Stimulated activated CD4-positive, alpha-beta T cell treated with anti-CD3 and anti-CD28 coated beads, Interleukin-4, amount 100 ng/mL, for 48 hours (primary cell): ENCODE measurements around the gene SPATA13.
"Not testable (repeated sequence)": the region's sequence is repeated elsewhere in the genome, so short reads cannot be mapped to it uniquely, and the experiment has no call there.

Experiments used
- DNase-seq, 2 donors: peaks; one replicate each; pipeline ENCODE4 v3.0.0-alpha.2; 2020; ENCODE audit warnings: low read depth in 2 of 2

The SPATA13 gene

GRCh38 chr13:24194447-24194846 is 33.9 kb downstream of the SPATA13 start:
- DNase-seq, result no peak

- no peak for DNase-seq
Observed at GRCh38 chr13:24195626-24196025, 35.1 kb downstream of the SPATA13 start.

GRCh38 chr13:24196593-24197197 is 36.2 kb downstream of the SPATA13 start:
- no peak for DNase-seq

GRCh38 chr13:24199016-24199415 is 38.5 kb downstream of the SPATA13 start:
- DNase-seq, result no peak

- DNase-seq, result no peak
Observed at GRCh38 chr13:24202215-24202614, 41.7 kb downstream of the SPATA13 start.

GRCh38 chr13:24203273-24203672 is 42.8 kb downstream of the SPATA13 start:
- no peak for DNase-seq

- no peak for DNase-seq
Observed at GRCh38 chr13:24203811-24204210, 43.3 kb downstream of the SPATA13 start.

- DNase-seq, result not testable (repeated sequence)
Observed at GRCh38 chr13:24205076-24205475, 44.6 kb downstream of the SPATA13 start.

GRCh38 chr13:24207841-24208667 is 47.5 kb downstream of the SPATA13 start:
- no peak for DNase-seq

- no peak for DNase-seq
Observed at GRCh38 chr13:24209138-24209537, 48.6 kb downstream of the SPATA13 start.

- no peak for DNase-seq
Observed at GRCh38 chr13:24212254-24212653, 51.7 kb downstream of the SPATA13 start.

GRCh38 chr13:24212674-24213073 is 52.2 kb downstream of the SPATA13 start:
- no peak for DNase-seq

- no peak for DNase-seq
Observed at GRCh38 chr13:24213932-24214331, 53.4 kb downstream of the SPATA13 start.

- no peak for DNase-seq
Observed at GRCh38 chr13:24214528-24214927, 54.0 kb downstream of the SPATA13 start.

GRCh38 chr13:24215126-24215525 is 54.6 kb downstream of the SPATA13 start:
- no peak for DNase-seq

GRCh38 chr13:24215732-24216131 is 55.2 kb downstream of the SPATA13 start:
- no peak for DNase-seq

GRCh38 chr13:24216176-24216575 is 55.7 kb downstream of the SPATA13 start:
- DNase-seq, result no peak

GRCh38 chr13:24216779-24217178 is 56.3 kb downstream of the SPATA13 start:
- DNase-seq, result not testable (repeated sequence)

GRCh38 chr13:24217601-24218281 is 57.2 kb downstream of the SPATA13 start:
- no peak for DNase-seq

GRCh38 chr13:24218338-24218737 is 57.8 kb downstream of the SPATA13 start:
- DNase-seq, result no peak

- DNase-seq, result no peak
Observed at GRCh38 chr13:24218977-24219376, 58.5 kb downstream of the SPATA13 start.

GRCh38 chr13:24220086-24220703 is 59.7 kb downstream of the SPATA13 start:
- peak; percentile 24 to 37 for DNase-seq
